ENCODE results near the gene PNPLA2. TPM values are rescaled to one million over a fixed set of nuclear protein-coding genes. Genes with fewer than 3 reads are reported as not detected.

PNPLA2 gene
- total RNA-seq, 3 donors from 2014 or later (not counting 1 experiment from before 2014, with no cell fraction given) = 184 to 218 (median 201) TPM

DNA sequence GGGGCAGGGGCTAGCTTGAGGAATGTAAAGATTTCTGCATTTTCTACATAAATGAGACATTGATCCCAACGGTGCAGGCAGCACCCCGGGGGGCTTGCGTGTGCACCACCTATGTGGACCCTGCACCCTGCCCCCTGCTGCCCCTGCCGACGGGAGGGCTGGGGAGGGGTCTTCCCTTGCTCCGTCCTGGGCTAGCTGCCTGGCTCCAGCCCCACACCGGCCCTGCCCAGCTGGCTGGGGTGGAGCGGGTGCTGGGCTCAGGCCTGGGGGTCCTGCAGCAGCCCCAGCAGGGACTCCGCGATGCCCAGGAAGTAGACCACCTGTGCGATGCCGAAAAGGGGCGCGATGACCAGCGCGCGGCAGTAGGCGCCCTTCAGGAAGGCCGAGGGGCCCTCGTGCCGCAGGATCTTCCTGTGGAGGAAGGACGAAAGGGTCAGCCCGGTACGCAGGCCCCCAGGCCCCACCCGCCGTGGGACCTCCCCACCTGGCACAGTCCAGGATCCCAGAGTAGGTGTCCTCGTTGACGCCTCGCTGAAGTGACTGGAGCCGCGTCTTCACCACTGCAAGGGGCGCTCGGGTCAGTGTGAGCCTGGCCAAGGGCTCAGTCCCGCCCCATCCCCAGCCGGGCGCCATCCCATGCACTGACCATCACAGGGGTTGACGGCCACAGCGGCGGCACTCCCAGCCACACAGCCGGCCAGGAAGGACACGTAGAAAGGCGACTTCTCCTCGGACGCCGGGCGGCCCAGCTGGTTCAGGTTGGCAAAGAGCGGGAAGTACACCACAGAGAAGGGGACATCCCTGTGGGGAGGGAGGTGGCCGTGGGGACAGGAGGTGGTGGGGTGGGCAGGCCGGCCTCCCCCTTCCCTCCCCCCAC lies 26.8 kb upstream of the PNPLA2 start:
- DNase-seq (no peak), ATAC-seq (no peak)
- Mint-ChIP-seq H3K4me3 (no peak overlapping the region), H3K27me3 (ENCODE audit: low read depth in 2 of 2) (no peaks in the 10 kb centered on the region), H3K36me3 (no peaks in the 10 kb centered on the region), H3K4me1 (peaks cover 0 to 12% of the 10 kb centered on the region in 2 donors), H3K9me3 (no peaks in the 10 kb centered on the region), H3K27ac (no peak overlapping the region)
- Histone ChIP-seq H3K4me1 (ENCODE audit: control insufficient read depth, insufficient read depth, low read length) (peaks cover 41% of the 10 kb centered on the region), H3K27ac (ENCODE audit: low read length) (no peak overlapping the region), H3K27me3 (ENCODE audit: control insufficient read depth, insufficient read depth, low read length) (peaks cover 8% of the 10 kb centered on the region), H3K4me3 (ENCODE audit: low read length) (no peak overlapping the region), H3K9me3 (ENCODE audit: control insufficient read depth, insufficient read depth, low read length) (no peaks in the 10 kb centered on the region), H3K36me3 (ENCODE audit: control insufficient read depth, insufficient read depth, low read length) (peaks cover 24% of the 10 kb centered on the region)
- intact Hi-C loops (cut with micrococcal nuclease) = no loop called here
- 97% methylated on average over 47 of the region's 49 CpGs for WGBS (ENCODE audit: insufficient coverage)
- TF ChIP-seq, protein P1, sequence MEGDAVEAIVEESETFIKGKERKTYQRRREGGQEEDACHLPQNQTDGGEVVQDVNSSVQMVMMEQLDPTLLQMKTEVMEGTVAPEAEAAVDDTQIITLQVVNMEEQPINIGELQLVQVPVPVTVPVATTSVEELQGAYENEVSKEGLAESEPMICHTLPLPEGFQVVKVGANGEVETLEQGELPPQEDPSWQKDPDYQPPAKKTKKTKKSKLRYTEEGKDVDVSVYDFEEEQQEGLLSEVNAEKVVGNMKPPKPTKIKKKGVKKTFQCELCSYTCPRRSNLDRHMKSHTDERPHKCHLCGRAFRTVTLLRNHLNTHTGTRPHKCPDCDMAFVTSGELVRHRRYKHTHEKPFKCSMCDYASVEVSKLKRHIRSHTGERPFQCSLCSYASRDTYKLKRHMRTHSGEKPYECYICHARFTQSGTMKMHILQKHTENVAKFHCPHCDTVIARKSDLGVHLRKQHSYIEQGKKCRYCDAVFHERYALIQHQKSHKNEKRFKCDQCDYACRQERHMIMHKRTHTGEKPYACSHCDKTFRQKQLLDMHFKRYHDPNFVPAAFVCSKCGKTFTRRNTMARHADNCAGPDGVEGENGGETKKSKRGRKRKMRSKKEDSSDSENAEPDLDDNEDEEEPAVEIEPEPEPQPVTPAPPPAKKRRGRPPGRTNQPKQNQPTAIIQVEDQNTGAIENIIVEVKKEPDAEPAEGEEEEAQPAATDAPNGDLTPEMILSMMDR (IDR thresholded peaks at IDR 0.05) = no peak

DNA sequence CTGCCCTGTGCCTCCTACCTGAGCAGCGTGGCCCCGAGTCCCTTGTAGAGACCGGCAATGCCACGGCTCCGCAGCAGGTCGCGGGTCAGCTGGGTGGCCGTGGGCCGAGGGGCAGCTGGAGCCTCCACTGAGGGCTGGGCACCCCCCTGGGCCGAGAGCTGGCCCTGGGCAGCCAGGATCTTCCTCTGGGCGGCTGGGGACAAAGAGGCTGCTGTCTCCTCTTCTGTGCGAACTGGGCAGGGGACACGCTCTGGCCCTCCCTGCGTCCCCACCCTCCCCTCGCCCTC lies 26.2 kb upstream of the PNPLA2 start:
- Mint-ChIP-seq H3K4me3 (no peak overlapping the region), H3K36me3 (no peaks in the 10 kb centered on the region), H3K4me1 (peaks cover 0 to 18% of the 10 kb centered on the region in 2 donors), H3K27ac (no peak overlapping the region), H3K9me3 (no peaks in the 10 kb centered on the region), H3K27me3 (ENCODE audit: low read depth in 2 of 2) (no peaks in the 10 kb centered on the region)
- TF ChIP-seq, protein P1 (IDR thresholded peaks at IDR 0.05) = no peak
- H3K27me3 ChIP-seq (ENCODE audit: control insufficient read depth, insufficient read depth, low read length) = peaks cover 8% of the 10 kb centered on the region
- peaks cover 47% of the 10 kb centered on the region for H3K4me1 ChIP-seq (ENCODE audit: control insufficient read depth, insufficient read depth, low read length)
- no peak overlapping the region for H3K4me3 ChIP-seq (ENCODE audit: low read length)
- ATAC-seq (no peak), DNase-seq (no peak)
- peaks cover 24% of the 10 kb centered on the region for H3K36me3 ChIP-seq (ENCODE audit: control insufficient read depth, insufficient read depth, low read length)
- H3K27ac ChIP-seq (ENCODE audit: low read length) = no peak overlapping the region
- intact Hi-C loops (cut with micrococcal nuclease) = no loop called here
- 93% methylated on average over 15 of the region's 15 CpGs for WGBS (ENCODE audit: insufficient coverage)
- no peaks in the 10 kb centered on the region for H3K9me3 ChIP-seq (ENCODE audit: control insufficient read depth, insufficient read depth, low read length)

DNA sequence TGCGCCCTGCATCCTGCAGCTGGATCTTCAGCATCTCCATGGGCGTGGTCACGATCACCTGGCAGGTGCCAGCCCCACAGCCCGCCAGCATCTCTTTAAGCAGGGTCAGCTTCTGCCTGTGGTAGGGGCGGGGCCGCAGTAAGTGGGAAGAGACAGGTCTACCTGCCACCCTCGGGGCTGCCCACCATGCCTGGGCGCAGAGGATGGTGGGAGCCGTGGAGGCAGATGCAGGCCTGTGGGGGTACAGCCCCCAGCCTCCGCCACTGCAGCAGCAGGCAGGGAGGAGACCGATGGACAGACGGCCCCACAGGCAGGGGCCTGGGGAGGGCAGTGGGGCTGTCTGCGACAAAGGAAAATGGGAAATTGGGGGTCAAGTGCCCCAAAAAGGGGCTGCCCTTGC lies 25.8 kb upstream of the PNPLA2 start:
- Mint-ChIP-seq H3K27me3 (ENCODE audit: low read depth in 2 of 2) (no peaks in the 10 kb centered on the region), H3K9me3 (no peaks in the 10 kb centered on the region), H3K36me3 (no peaks in the 10 kb centered on the region), H3K4me3 (no peak overlapping the region), H3K27ac (no peak overlapping the region), H3K4me1 (peaks cover 0 to 18% of the 10 kb centered on the region in 2 donors)
- peaks cover 43% of the 10 kb centered on the region for H3K4me1 ChIP-seq (ENCODE audit: control insufficient read depth, insufficient read depth, low read length)
- H3K27me3 ChIP-seq (ENCODE audit: control insufficient read depth, insufficient read depth, low read length) = peaks cover 8% of the 10 kb centered on the region
- H3K27ac ChIP-seq (ENCODE audit: low read length) = no peak overlapping the region
- no peak for DNase-seq
- WGBS (ENCODE audit: insufficient coverage) = 93% methylated on average over 13 of the region's 13 CpGs
- peaks cover 24% of the 10 kb centered on the region for H3K36me3 ChIP-seq (ENCODE audit: control insufficient read depth, insufficient read depth, low read length)
- intact Hi-C loops (cut with micrococcal nuclease) = no loop called here
- no peak overlapping the region for H3K4me3 ChIP-seq (ENCODE audit: low read length)
- no peaks in the 10 kb centered on the region for H3K9me3 ChIP-seq (ENCODE audit: control insufficient read depth, insufficient read depth, low read length)
- no peak for ATAC-seq
- TF ChIP-seq, protein P1 (IDR thresholded peaks at IDR 0.05) = no peak

DNA sequence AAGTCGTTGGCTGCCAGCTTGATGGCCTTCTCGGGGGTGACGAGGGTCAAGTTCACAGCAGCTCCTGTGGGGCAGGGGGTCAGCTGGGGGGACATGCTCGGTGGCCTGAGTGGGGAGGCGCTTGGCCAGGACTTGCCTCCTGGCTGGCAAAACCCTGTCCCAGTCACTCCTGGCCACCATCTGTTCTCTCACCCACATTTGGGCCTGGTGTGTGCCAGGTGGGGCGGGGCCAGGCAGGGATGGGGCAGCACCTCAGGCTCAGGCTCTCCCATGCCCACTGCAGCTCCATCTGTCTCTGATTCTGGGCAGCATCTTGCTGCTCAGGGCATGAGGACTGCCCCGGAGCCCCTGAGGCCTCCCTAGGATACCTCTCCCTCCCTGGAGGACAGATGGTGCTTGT lies 25.2 kb upstream of the PNPLA2 start:
- Histone ChIP-seq H3K4me1 (ENCODE audit: control insufficient read depth, insufficient read depth, low read length) (peaks cover 40% of the 10 kb centered on the region), H3K36me3 (ENCODE audit: control insufficient read depth, insufficient read depth, low read length) (peaks cover 24% of the 10 kb centered on the region), H3K27me3 (ENCODE audit: control insufficient read depth, insufficient read depth, low read length) (peaks cover 8% of the 10 kb centered on the region), H3K4me3 (ENCODE audit: low read length) (no peak overlapping the region), H3K9me3 (ENCODE audit: control insufficient read depth, insufficient read depth, low read length) (no peaks in the 10 kb centered on the region), H3K27ac (ENCODE audit: low read length) (no peak overlapping the region)
- H3K4me3 Mint-ChIP-seq = no peak overlapping the region
- intact Hi-C loops (cut with micrococcal nuclease) = no loop called here
- no peak for DNase-seq
- no peaks in the 10 kb centered on the region for H3K36me3 Mint-ChIP-seq
- no peak for ATAC-seq
- WGBS (ENCODE audit: insufficient coverage) = over 99% methylated on average over 7 of the region's 7 CpGs
- H3K27ac Mint-ChIP-seq = no peak overlapping the region
- peaks cover 0 to 18% of the 10 kb centered on the region in 2 donors for H3K4me1 Mint-ChIP-seq
- H3K27me3 Mint-ChIP-seq (ENCODE audit: low read depth in 2 of 2) = no peaks in the 10 kb centered on the region
- TF ChIP-seq, protein P1 (IDR thresholded peaks at IDR 0.05) = no peak
- H3K9me3 Mint-ChIP-seq = no peaks in the 10 kb centered on the region
